ENCODE results near the gene SMYD3.
A peak's percentile ranks its signal among the peaks of the same experiment; 100 is the strongest.

Gene SMYD3

DNA sequence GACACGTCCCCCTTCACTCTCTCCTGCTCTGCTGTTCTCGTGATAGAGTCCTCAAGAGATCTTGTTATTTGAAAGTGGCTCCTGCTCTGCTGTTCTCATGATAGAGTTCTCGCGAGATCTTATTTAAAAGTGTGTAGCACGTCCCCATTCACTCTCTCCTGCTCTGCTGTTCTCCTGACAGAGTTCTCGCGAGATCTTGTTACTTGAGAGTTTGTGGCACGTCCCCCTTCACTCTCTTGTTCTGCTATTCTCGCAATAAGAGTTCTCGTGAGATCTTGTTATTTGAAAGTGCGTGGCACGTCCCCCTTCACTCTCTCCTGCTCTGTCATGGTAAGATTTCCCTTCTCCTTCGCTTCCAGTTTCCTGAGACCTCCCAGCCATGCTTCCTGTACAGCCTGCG lies 47.9 kb downstream of the SMYD3 start:
- no peak for DNase-seq

- no peak for DNase-seq
These were observed 51.6 kb downstream of the SMYD3 start for GRCh38 chr1:246455476-246455875.

GRCh38 chr1:246454655-246455054 lies 52.4 kb downstream of the SMYD3 start:
- no peak for DNase-seq

DNA sequence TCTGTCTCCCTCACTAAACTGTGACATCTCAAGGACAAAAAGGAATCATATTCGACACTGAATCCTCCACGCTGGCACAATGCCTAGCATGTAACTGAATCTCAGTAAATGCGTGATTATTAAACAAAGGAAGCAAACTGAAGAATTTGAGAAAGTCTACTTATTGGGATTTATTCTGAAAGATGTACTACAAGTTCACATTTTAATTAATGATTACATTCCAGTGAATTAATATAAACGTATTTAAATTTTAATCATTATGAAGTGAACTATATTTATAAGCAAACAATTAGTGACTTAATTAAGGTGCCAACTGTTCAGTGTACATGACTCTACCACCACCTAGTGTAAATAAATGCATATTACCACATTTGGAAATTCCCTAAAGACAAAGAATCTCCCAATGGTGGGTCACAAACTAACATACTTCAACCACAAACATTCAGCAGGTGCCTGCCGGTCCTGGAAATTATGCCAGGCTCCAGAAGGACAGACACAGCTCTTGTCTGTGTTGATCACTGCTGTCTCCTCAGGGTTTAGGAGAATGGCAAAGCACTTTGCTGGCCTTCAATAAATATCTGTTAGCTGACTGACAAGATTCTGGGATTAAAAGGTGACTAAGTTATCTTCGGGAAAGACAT lies 56.3 kb downstream of the SMYD3 start:
- peak; percentile 69 for DNase-seq

- no peak for DNase-seq
These were observed 58.7 kb downstream of the SMYD3 start for GRCh38 chr1:246448373-246448772.

GRCh38 chr1:246447501-246447900 lies 59.6 kb downstream of the SMYD3 start:
- DNase-seq: no peak

DNA sequence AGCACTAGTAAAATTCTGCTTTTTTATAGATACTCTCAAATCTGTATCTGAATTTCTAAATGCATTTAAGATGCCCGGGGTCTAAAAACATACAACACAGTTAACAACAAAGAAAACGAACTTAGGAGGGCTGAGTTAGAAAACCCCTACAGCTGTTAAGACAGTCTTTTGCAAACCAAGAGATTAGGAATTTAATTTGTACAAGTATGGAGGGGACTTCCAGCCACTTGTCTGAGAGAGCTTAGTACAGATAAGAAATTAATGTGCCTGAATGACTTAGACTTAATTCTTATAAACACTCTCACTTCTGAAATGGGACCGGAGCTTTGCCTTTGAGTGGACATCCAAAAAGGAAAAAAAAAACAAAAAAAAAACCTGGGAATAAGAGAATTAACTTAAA lies 61.6 kb downstream of the SMYD3 start:
- DNase-seq: no peak

DNA sequence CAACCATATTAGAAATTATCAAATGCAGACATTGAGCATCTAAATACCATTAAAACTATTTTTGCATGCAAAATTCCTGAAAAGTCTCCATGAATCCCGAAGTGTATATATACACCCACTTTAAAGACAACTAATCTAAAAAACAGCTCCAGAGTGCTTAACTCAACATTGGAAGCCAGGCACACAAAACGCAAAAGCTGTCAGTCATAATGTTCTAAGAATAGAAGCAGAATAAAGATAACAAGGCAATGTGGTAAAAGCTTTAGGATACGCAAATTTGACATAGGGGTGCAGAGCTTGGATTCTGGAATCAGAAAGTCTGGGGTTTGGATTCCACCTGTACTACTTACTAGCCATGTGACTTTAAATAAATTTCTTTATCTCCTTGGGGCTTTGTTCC lies 62.5 kb downstream of the SMYD3 start:
- no peak for DNase-seq

DNA sequence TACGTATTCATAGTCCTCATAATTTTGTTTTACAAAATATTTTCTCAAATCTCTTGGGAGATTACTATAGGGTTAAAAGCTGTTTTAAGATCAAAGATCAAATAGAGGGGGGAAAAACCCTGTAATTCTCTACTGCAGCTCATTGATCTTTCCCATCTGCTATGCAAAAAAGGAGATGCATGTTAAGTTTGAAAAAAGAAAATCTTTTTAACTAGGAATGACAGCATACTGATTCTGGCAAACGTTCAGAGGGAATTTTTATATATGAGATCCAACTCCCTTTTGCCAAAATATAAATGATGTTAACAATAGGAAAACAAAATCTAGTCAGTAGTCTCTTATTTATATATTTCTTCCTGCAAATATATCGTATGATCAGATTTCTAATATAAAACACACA lies 69.1 kb downstream of the SMYD3 start:
- DNase-seq: no peak

- no peak for DNase-seq
These were observed 71.5 kb downstream of the SMYD3 start for GRCh38 chr1:246435421-246436041.

GRCh38 chr1:246434335-246434734 lies 72.7 kb downstream of the SMYD3 start:
- DNase-seq: no peak

DNA sequence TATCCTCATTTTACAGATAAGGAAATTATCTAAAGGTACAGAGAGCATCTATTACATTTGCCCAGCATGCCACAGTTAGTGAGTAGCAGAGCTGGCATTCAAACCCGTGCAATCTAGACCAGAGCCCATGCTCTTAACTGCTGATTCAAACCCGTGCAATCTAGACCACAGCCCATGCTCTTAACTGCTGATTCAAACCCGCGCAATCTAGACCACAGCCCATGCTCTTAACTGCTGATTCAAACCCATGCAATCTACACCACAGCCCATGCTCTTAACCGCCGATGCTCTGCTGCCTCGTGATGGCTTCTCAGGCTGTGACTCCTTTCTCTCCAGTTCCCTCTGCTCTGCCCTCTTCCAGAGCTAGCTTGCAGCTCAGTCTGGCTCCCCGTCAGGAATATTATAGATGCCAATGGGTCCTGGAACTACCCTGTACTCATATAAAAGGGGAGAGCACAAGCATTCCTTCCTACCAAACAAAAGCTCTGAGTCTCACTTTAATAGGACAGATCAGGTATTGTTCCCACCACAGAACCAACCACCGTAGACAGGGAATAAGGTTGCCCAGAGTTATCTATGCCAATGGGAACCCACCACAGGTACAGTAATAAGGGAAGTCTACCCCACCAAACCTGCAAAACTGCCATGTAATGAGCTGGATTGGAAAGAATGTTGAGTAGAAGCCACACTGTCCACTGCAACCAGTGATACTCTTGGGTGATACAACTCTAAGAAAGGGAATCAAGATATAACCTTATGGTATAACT lies 78.4 kb downstream of the SMYD3 start:
- DNase-seq: no peak

DNA sequence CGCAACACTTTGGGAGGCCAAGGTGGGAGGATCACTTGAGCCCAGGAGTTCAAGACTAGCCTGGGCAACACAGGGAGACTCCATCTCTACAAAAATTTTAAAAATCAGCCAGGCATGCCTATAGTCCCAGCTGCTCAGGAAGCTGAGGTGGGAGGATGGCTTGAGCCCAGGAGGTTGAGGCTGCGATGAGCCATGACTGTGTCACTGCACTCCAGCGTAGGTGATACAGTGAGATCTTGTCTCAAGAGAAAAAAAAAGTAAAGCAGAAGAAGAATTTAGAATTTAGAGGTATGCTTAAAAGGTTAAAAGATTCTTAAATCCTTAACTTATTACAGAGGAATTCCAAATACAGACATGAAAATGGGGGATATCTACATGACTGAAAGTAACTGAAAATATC lies 79.5 kb downstream of the SMYD3 start:
- no peak for DNase-seq

DNA sequence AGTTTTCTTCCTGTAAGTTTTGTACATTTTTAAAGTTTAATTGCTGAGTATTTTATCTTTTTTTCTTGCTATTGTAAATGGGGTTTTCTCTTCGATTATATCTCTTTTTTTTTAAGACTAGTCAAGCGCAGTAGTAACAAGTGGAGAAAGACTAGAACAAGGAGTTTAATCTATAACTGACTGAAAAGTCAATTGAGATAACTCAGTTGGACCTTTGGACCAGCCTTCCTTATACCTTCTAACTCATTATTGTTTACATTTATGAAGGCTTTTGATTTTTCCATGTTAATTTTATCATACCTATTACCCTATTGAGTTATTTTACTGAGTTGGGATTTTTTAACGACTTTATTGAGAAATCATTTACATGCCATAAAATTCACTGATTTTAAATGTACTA lies 81.2 kb downstream of the SMYD3 start:
- DNase-seq: no peak

DNA sequence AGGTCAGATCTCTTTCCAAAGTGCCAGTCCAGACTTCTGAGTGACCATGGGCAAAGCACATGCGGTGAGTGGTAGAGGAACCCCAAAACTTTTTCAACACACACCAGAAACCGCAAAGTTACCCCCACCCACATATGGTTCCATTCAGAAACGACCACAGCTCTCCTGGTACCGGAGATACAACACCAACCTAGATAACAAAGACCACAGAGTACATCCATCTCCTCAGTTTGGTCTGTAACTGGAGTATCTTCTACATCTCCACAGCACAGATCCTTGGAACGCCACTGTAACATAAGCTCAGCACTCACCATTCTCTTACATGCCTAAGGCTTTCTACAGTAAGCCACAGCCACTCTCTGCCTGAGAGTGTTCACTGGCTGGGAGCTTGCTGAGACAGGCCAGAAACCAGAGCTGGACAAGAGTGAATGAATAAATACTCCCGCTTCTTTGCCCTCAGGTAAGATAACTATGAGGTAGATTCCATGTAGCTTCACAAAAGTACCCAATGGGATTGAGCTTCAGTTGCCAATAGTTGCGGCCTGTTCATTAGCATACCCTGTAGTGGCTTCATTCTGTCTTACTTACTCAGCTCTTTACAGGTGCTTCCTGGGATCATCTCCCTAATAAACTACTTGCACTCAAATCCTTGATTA lies 81.8 kb downstream of the SMYD3 start:
- no peak for DNase-seq

DNA sequence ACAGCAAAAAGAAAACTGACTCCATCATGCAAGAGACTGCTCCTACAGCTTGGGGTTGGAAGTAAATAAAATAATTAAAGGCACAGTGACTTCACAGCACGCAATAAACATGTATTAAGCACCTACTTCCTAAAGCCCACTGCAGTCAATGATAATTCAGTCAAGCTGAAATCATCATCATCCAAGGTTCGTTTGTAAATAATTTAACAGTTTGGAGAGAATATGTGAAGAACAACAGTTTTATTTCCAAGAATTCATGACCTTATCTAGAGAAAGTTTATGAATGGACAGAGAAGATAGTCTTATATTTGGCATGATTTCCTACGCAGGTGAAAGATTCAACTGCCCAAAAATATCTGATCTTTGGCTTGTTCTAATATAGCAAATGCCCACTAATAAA lies 86.8 kb downstream of the SMYD3 start:
- DNase-seq: no peak

- no peak for DNase-seq
These were observed 88.3 kb downstream of the SMYD3 start for GRCh38 chr1:246418565-246419312.

GRCh38 chr1:246417813-246418564 lies 89.1 kb downstream of the SMYD3 start:
- DNase-seq: no peak

- DNase-seq: no peak
These were observed 89.8 kb downstream of the SMYD3 start for GRCh38 chr1:246417152-246417812.

GRCh38 chr1:246416261-246416660 lies 90.8 kb downstream of the SMYD3 start:
- DNase-seq: no peak

DNA sequence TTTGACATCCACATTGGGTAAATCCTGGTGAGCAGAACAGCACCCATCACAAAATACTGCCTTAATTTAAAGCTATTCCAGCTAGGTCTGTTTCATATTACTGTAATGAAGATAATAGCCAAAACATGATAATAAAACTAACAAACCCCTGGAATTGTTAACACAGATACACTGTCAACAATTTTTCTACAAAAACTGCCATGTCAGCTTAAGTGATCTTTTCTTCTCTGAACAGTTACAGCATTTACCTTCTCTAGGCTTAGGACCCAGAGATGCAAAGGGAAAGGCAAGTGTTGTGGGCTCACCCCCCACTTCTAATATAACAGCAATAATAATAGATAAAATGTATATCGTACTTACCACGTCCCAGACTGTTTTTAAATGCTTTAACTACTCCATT lies 92.1 kb downstream of the SMYD3 start:
- DNase-seq: no peak

GRCh38 chr1:246413430-246413829 lies 93.6 kb downstream of the SMYD3 start:
- DNase-seq: no peak
